Motor neuron (in vitro differentiated cells): ENCODE results near the gene SMAD9. TPM values are rescaled to one million over a fixed set of nuclear protein-coding genes. Genes with fewer than 3 reads are reported as not detected.

Experiments
- ATAC-seq, 8 experiments: fragments of 200-7000 bp; cut with Tn5 transposase; replicated peaks in 6 of 8; 2 replicates each; pipeline ENCODE4 v1.8.0; 2021; ENCODE audit warnings: mild to moderate bottlenecking in 8 of 8, moderate library complexity in 8 of 8
- H3K27ac ChIP-seq, 2 donors: fragments of 250-450 bp; sonication (Bioruptor Pico); 2 replicates each; pipeline ENCODE4 v1.9.0; 2021; ENCODE audit warnings: antibody characterized with exemption in 2 of 2, mild to moderate bottlenecking in 2 of 2, moderate library complexity in 1 of 2
- H3K4me1 ChIP-seq, 2 donors: fragments of 250-450 bp; sonication (Bioruptor Pico); replicated peaks in 1 of 2; 2 replicates each; pipeline ENCODE4 v1.6.1; 2021; ENCODE audit warnings: antibody characterized with exemption in 2 of 2, mild to moderate bottlenecking in 2 of 2, moderate library complexity in 1 of 2
- H3K4me3 ChIP-seq, 5 donors: fragments of 250-450 bp; sonication (Bioruptor Pico); 2 replicates each; pipeline ENCODE4 v1.9.0; 2021; ENCODE audit warnings: antibody characterized with exemption in 5 of 5, mild to moderate bottlenecking in 5 of 5, moderate library complexity in 4 of 5
- WGBS, 10 experiments: fragments of 450-650 bp; shearing (Covaris generic); methylation state at CpG; one replicate each; pipeline ENCODE4 v1.0.0; 2022; 5-methylcytosine and 5-hydroxymethylcytosine counted together
- in situ Hi-C, 9 experiments: fragments of 400-800 bp; cut with MboI; loops; one replicate each; pipeline ENCODE4 v1.15.0; 2021; ENCODE audit warnings: low sequenced_read_pairs in 9 of 9, low pct_unique_long_range_greater_than_20kb in 2 of 9; ENCODE audit not compliant: unreplicated experiment in 9 of 9
- total RNA-seq, 8 experiments: library from RNA; unstranded; fragments of 300-600 nt; gene quantifications; 2 replicates each; pipeline versions ENCODE4 v1.2.3 to v1.2.4, GENCODE V29; 2022

Gene SMAD9
- total RNA-seq, 8 experiments from 2014 or later: 1.4 to 23.5 (median 5.0) TPM

DNA sequence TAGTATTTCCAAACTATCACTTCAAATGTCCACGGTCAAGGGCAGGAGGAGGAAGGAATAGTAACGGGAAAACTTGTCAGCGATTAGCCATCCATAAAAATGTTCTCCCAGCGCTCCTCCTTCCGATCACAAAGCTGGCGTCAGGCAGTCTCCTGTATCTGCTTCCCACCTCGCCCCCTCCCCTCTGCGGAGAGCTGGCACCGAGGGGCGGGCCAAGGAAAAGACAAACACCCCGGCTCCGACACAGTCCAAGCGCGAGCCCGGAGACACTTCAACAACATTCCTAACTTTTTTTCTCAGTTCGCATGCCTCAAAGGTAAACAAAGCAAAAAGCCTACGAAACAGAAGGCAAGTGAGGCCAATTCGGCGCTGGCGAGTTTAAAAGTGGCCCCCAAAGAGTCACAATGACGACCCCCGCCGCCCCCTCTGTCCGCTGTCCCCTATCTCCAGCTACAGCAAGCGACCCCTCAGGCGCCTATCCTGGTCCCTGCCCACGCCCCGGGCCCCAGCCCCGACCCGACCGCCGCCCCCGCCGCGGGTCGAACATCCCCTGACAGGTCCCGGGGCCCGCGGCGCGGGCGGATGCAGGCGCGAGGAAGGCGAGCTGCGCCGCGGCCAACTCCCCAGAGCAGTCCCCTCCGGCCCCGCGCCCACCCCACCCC lies 736 bp downstream of the SMAD9 start:
- in situ Hi-C loops: no loop called here
- Histone ChIP-seq H3K4me3 (peak overlapping the region; percentile 54 to 82 (median 60)), H3K4me1 (peaks cover 10 to 13% of the 10 kb centered on the region in 2 donors), H3K27ac (peak overlapping the region in 1 of 2 donors; percentile 36)
- 0 to 12% (median 0%) methylated on average over 1 to 18 of the region's 51 CpGs; no CpG with 5 or more reads in 2 of the 10 experiments for WGBS, 10 experiments
- ATAC-seq: peak; percentile 34 to 77 (median 57)

DNA sequence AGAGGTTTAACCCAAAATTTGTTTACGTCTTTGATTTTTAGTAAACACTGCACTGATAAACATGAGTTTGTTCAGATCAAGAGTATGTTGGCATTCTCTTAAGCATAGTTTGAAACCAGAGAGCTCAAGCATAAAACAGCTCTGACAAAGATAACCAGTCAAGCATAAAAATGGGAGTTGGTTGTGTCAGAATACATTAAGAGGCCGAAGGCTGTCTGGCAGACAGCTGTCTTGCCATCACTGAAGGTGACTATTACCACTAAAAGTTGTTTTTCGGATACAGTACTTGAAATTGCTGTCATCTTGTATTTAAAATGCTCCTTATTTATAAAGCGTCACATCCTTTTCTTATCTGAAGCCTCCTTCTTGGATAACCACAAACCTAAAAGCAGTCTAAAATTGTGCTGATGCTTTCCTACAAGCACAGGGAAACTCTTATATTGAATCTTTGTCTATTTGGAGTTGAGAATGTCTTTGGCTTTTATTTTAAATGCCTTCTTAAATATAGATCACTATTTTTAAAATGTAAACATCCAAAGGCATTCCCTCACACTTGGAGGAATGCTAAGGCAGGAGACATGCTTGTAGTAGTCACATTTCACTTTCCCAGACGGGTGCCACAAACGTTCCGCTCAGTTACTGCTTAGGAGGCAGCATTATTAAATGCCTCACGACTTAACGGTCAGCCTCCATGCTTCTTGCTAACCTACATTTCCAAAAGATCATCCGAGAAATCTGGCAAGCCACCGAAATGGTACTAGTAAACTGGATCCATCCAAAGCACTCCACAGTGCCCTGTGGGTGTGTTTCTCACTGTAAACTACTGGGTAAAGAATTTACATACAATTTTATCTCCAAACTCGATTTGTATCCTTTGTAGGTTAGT lies 1.5 kb downstream of the SMAD9 start:
- ATAC-seq: peak in 4 of 8 experiments; percentile 3 to 28 (median 12)
- Histone ChIP-seq H3K4me1 (peaks cover 10 to 14% of the 10 kb centered on the region in 2 donors), H3K4me3 (peak overlapping the region; percentile 54 to 82 (median 60)), H3K27ac (no peak overlapping the region)
- 9 to 83% (median 26%) methylated on average over 1 to 11 of the region's 12 CpGs for WGBS, 10 experiments
- in situ Hi-C loops: no loop called here

DNA sequence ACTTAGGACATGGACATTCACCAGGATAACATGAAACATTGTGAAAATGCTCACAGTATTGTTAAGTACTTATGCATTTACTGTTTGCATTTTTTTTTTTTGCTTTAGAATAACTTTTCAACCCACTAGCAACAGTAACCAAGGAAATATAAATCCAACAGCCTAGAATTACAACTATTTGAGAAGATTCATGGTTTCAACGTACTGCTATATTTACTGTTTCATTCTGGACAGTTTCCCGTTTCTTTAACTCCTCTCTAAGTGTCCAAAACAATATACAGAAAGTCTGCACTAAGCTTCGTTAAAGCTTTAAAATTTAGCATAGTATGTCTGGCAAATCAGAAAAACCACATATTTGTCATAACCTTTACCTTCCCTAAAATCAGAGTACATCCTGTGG lies 2.7 kb downstream of the SMAD9 start:
- no peak for ATAC-seq
- H3K4me3 ChIP-seq: no peak overlapping the region
- 24 to 92% (median 68%) methylated on average over 2 to 3 of the region's 3 CpGs for WGBS, 10 experiments
- H3K4me1 ChIP-seq: peaks cover 21 to 23% of the 10 kb centered on the region in 2 donors
- H3K27ac ChIP-seq: no peak overlapping the region
- in situ Hi-C loops: no loop called here

DNA sequence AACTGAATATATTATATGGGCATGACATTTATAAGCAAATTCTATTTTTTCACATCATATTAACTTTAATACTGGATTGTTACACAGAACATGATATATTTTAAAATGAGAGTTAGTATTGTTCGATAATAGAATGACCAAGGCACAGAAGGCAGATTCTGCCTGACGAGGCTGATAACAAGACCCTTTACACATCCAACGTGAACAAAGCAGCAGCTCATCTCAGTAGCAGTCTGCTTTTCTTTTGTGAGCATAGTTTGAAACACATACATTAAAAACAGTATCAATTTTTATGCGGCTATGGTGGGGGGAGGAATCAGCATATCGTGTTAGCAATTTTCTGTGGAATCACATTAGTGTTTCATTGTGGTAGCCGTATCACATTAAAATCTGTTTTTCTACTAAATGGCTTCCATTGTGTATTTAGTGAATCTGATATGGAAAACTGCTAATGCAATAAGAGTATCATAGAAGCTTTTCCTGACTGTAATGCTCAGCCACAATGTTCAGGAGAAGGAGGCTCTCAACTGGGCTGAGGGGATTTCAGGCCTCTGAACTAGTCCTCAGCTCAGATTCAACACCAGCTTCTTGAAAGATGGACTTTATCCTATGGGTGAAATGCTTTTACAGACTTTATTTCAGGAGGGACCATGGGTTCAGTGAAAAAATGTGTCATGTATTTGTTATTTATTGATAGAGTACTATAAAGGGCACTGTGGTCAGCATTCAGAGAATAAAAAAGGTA lies 4.0 kb downstream of the SMAD9 start:
- in situ Hi-C loops: no loop called here
- Histone ChIP-seq H3K27ac (no peak overlapping the region), H3K4me1 (peaks cover 21 to 23% of the 10 kb centered on the region in 2 donors), H3K4me3 (no peak overlapping the region)
- no peak for ATAC-seq
- 72 to 100% (median 89%) methylated on average over 1 to 6 of the region's 6 CpGs for WGBS, 10 experiments

DNA sequence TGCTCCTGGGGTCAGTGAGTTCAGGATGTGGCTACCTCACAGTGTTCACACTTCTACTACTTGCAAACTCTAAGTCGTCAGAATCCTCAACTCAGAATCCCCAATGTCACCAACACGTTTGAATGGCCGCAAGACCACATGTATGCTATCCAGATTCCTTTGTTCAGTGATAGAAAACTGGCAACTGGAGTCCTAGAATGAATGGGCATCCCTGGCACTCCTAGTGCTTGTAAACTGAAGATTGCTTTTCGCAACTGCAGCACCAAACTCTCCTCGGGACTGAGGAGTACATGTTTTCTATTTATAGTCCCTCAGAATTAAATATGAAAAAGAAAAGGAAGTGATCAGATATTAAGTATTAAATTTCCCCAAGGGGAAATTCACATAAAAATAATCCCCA lies 4.9 kb downstream of the SMAD9 start:
- no peak overlapping the region for H3K4me3 ChIP-seq
- no peak for ATAC-seq

DNA sequence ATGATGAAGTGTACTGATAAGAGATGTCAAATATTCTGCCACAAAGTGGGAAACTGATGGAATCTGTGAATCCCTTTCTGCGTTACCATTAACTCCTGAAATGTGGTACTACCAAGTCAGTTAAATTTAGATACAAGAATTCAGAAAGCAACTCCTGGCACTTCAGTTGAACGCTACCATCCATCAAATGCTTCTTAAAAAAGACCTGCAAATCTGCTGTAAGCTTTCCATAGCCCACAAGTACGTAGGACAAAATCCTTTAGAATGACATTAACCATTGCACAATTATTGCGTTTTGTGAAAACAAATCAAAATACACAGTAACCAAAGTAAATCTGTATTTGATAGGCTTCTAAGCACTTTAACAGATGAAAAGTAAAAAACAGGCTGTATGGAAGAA lies 5.4 kb downstream of the SMAD9 start:
- in situ Hi-C loops: no loop called here
- no peak overlapping the region for H3K4me3 ChIP-seq
- peaks cover 21 to 23% of the 10 kb centered on the region in 2 donors for H3K4me1 ChIP-seq
- ATAC-seq: no peak
- WGBS, 10 experiments: 91 to 100% (median 96%) methylated on average over 1 to 4 of the region's 4 CpGs; no CpG with 5 or more reads in 1 of the 10 experiments
- no peak overlapping the region for H3K27ac ChIP-seq

More for the DNA sequence above, 4.9 kb downstream of the SMAD9 start:
- in situ Hi-C loops: no loop called here
- WGBS, 10 experiments: 43 to 89% (median 75%) methylated on average over 2 to 5 of the region's 5 CpGs
- Histone ChIP-seq H3K27ac (no peak overlapping the region), H3K4me1 (peaks cover 21 to 23% of the 10 kb centered on the region in 2 donors)

DNA sequence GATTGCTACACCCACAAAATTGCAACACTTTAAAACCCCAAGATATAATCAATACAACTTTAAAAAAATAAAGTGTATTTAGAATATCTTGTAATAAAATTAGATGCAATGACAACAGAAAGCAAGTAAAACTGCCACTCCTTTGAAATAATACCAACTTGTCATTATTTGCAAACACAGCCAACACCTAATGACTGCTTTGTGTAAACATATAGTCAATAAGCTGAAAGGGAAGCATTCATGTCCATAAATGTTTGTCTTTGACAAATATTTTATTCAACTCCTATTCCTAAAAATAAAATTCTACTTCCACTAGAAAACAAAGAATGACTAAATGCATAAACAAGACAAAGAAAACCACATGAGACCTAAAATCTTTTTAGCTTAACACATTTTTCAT lies 6.6 kb downstream of the SMAD9 start:
- Histone ChIP-seq H3K27ac (no peak overlapping the region), H3K4me3 (no peak overlapping the region), H3K4me1 (peaks cover 20 to 21% of the 10 kb centered on the region in 2 donors)
- ATAC-seq: peak in 1 of 8 experiments; percentile 5
- in situ Hi-C loops: no loop called here

DNA sequence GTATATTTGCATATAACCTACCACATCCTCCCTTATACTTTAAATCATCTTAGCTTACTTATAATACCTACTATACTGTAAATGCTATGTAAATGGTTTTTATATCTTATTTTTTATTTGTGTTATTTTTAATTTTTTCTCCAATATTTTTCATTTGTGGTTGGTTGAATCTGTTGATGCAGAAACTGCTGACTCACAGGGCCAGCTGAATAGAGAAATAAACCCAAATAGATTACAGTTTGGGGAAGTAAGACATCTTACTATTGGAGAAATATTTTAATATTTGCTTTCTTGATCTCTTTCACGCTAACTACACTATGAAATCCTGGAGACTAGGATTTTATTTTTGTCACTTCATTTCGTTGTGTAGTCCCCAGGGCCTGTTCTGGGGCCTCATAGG lies 7.1 kb downstream of the SMAD9 start:
- H3K27ac ChIP-seq: no peak overlapping the region
- in situ Hi-C loops: no loop called here
- peaks cover 15 to 17% of the 10 kb centered on the region in 2 donors for H3K4me1 ChIP-seq
- ATAC-seq: no peak
- H3K4me3 ChIP-seq: no peak overlapping the region
- WGBS, 10 experiments: 19 to 79% (median 43%) methylated on average over 1 to 2 of the region's 2 CpGs; no CpG with 5 or more reads in 2 of the 10 experiments

DNA sequence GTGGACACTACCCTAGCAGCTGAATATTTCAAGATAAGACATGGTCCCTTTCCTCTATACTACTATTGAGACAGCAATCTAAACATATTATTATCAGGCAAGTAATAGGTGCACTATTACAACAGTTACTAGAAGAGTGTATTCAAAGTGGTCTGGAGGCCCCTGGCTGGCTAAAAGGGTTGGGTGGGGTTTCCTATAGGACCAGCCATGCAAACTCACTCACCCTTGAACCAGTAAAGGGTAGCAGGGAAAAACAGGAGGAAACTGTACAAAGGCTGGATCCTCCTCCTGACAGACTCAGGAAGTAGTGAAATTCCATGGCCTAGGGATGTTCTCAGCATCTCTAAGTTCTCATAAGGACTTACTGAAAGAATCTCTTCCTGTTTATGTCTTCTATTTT lies 7.7 kb downstream of the SMAD9 start:
- in situ Hi-C loops: no loop called here
- ATAC-seq: no peak
- H3K27ac ChIP-seq: no peak overlapping the region
- no peak overlapping the region for H3K4me3 ChIP-seq
- H3K4me1 ChIP-seq: peaks cover 11 to 12% of the 10 kb centered on the region in 2 donors

DNA sequence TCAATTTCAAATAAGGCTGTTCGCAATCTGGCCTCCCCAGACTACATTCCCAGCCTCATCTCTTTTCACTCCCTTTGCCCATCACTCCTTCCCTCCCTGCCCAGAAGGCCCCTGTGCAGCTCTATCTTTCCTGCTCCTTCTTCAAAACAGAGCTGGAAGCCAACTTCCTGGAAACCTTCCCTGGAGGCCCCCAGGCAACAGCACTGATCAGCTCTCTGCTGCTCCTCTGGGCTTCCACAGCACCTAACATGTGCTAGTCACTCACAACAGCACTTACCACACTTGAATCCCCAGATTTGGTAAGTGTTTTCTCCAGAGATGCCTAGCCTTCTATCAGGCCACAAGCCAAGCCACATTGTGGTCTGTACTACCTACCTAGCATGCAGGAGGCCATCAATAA lies 9.5 kb downstream of the SMAD9 start:
- Histone ChIP-seq H3K27ac (no peak overlapping the region), H3K4me1 (peaks cover 11 to 12% of the 10 kb centered on the region in 2 donors), H3K4me3 (no peak overlapping the region)
- ATAC-seq: peak in 1 of 8 experiments; percentile 41
- in situ Hi-C loops: no loop called here
- WGBS, 10 experiments: 100% methylated on average over 1 of the region's 1 CpG; no CpG with 5 or more reads in 8 of the 10 experiments

DNA sequence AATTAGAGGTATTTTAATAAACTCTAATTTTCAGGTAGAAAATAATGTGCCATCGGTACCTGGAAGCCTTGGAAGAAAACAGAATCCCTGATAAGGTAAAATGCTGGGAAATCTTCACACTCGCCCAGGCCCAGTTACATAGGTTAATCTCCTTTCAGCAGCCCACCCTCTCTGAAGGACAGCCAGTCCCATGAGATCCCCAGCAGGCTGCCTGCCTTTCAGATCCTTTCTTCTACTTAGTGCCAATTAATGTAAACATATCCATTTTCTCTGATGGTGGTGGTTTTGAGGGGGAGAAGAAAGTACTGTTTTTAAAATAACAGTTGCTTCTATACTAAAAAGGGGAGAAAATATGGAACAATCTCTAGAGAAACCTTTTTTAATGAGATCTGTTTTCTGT lies 12.2 kb downstream of the SMAD9 start:
- ATAC-seq: no peak
- Histone ChIP-seq H3K4me3 (no peak overlapping the region), H3K27ac (no peak overlapping the region), H3K4me1 (peaks cover 6 to 15% of the 10 kb centered on the region in 2 donors)
- 67 to 100% (median 98%) methylated on average over 1 to 2 of the region's 2 CpGs; no CpG with 5 or more reads in 2 of the 10 experiments for WGBS, 10 experiments
- in situ Hi-C loops: no loop called here

DNA sequence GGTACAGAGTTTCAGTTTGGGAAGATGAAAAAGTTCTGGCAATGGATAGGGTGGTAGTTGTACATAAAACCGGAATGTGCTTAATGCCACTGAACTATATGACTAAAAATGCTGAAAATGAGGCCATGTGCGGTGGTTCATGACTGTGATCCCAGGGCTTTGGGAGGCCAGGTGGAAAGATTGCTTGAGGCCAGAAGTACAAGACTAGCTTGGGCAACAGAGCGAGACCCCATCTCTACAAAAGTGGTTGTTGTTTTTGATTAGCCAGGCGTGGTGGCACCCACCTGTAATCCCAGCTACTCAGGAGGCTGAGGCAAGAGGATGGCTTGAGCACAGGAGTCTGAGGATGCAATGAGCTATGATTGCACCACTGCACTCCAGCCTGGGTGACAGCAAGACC lies 12.8 kb downstream of the SMAD9 start:
- in situ Hi-C loops: no loop called here
- WGBS, 10 experiments: 67 to 100% (median 89%) methylated on average over 1 to 3 of the region's 4 CpGs; no CpG with 5 or more reads in 2 of the 10 experiments
- ATAC-seq: no peak
- Histone ChIP-seq H3K4me1 (peaks cover under 1 to 12% of the 10 kb centered on the region in 2 donors), H3K4me3 (no peak overlapping the region), H3K27ac (no peak overlapping the region)

DNA sequence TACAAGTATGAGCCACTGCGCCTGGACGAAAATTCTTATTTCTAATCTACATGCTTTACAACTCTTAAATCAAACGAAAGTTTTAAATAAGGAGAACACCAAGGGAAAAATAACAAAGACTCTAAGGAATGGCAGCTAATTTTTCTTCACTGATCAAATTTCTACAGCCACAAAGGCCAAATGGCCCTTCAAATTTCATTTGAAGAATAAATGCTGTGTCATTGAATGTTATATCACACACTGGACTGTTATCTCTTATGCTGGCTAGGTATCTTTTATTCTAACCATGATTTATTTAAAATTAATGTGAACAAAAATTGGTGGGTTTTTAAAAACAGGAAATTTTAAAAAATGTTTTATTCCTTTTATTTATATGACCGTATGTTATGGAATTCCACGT lies 14.1 kb downstream of the SMAD9 start:
- H3K4me1 ChIP-seq: peaks cover 0 to 12% of the 10 kb centered on the region in 2 donors
- in situ Hi-C loops: no loop called here
- WGBS, 10 experiments: 76 to 100% (median 92%) methylated on average over 2 to 5 of the region's 5 CpGs
- no peak overlapping the region for H3K4me3 ChIP-seq
- ATAC-seq: no peak
- no peak overlapping the region for H3K27ac ChIP-seq
